ENCODE measurements around the gene DDAH2.
A peak's percentile ranks its signal among the peaks of the same experiment; 100 is the strongest.

The DDAH2 gene

DNA sequence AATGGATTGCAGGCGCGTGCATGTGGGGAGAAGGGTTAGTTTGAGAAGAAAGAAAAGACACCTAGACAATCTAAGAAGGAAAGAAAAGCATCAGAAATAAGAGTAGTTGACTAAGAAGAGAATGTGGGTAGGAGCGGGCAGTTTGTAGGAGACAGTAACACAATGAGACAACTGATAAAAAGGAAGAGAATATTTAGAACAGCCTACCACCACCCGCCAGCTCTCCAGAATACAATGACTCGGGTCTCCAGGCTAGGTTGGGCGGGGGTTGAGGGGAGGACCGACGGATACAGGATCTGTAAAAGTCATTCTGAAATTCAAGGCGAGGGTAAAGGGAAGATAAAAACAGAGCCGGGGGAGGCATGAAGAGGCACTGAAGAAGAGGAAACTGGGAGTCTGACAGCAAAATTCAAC lies 26.7 kb downstream of the DDAH2 start:
- TF ChIP-seq EGR1 (IDR thresholded peaks at IDR 0.05) (no peak), ZBTB7A (IDR thresholded peaks at IDR 0.05; ENCODE audit: low read depth) (peak; percentile 39; the same call in 1 of the 2 replicates), TAF1 (IDR thresholded peaks at IDR 0.05; ENCODE audit: low read depth) (no peak)

DNA sequence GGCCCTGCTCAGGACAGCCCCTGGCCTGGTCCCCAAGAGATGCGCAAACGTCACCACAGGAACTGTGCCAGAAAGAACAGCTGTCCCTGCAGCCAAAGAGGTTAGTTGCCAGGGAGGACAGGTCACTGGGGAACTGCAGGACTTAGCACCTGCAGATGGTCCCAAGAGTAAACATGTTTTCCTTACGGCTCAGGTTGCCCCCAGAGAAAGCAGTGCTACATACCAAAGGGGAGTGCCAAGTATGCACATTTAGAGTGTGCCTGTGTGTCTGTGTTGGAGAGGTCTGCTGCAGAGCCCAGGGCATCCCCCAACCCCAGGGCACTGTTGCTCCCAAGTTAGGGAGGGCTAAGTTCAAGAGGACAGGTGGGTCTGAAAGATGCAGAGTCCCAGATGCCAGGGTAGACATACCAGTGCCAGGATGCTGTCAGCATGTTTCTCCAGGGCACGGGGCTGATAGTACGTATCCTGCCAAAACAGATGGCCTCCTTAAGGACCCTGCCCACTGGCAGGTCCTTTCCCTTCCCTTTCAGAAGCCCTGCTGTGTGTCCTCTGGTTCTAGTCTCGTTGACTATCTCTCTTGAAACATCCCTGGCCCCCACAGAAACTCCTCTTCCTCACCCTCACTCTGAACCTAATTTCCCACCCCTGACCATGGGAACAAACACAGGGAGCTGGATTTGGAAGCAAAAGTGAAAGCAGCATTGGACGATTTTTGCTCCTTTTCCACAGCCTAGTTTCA lies 27.3 kb downstream of the DDAH2 start:
- TF ChIP-seq TEAD4 (IDR thresholded peaks at IDR 0.05) (no peak), EGR1 (IDR thresholded peaks at IDR 0.05) (no peak), TCF12 (IDR thresholded peaks at IDR 0.05; ENCODE audit: low read depth) (no peak), TAF1 (IDR thresholded peaks at IDR 0.05; ENCODE audit: low read depth) (no peak), CEBPB (IDR thresholded peaks at IDR 0.05) (no peak), ZBTB7A (IDR thresholded peaks at IDR 0.05; ENCODE audit: low read depth) (no peak; the same call in 1 of the 2 replicates), YY1 (IDR thresholded peaks at IDR 0.05; ENCODE audit: low read depth) (no peak), FOXM1 (IDR thresholded peaks at IDR 0.05; ENCODE audit: borderline replicate concordance, low read depth) (no peak)
- TF ChIP-seq, protein P1, sequence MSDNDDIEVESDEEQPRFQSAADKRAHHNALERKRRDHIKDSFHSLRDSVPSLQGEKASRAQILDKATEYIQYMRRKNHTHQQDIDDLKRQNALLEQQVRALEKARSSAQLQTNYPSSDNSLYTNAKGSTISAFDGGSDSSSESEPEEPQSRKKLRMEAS (IDR thresholded peaks at IDR 0.05): no peak
- TF ChIP-seq, protein P2, sequence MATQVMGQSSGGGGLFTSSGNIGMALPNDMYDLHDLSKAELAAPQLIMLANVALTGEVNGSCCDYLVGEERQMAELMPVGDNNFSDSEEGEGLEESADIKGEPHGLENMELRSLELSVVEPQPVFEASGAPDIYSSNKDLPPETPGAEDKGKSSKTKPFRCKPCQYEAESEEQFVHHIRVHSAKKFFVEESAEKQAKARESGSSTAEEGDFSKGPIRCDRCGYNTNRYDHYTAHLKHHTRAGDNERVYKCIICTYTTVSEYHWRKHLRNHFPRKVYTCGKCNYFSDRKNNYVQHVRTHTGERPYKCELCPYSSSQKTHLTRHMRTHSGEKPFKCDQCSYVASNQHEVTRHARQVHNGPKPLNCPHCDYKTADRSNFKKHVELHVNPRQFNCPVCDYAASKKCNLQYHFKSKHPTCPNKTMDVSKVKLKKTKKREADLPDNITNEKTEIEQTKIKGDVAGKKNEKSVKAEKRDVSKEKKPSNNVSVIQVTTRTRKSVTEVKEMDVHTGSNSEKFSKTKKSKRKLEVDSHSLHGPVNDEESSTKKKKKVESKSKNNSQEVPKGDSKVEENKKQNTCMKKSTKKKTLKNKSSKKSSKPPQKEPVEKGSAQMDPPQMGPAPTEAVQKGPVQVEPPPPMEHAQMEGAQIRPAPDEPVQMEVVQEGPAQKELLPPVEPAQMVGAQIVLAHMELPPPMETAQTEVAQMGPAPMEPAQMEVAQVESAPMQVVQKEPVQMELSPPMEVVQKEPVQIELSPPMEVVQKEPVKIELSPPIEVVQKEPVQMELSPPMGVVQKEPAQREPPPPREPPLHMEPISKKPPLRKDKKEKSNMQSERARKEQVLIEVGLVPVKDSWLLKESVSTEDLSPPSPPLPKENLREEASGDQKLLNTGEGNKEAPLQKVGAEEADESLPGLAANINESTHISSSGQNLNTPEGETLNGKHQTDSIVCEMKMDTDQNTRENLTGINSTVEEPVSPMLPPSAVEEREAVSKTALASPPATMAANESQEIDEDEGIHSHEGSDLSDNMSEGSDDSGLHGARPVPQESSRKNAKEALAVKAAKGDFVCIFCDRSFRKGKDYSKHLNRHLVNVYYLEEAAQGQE (IDR thresholded peaks at IDR 0.05; ENCODE audit: low read depth): no peak
- TF ChIP-seq, protein P3, sequence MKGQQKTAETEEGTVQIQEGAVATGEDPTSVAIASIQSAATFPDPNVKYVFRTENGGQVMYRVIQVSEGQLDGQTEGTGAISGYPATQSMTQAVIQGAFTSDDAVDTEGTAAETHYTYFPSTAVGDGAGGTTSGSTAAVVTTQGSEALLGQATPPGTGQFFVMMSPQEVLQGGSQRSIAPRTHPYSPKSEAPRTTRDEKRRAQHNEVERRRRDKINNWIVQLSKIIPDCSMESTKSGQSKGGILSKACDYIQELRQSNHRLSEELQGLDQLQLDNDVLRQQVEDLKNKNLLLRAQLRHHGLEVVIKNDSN (IDR thresholded peaks at IDR 0.05): no peak

DNA sequence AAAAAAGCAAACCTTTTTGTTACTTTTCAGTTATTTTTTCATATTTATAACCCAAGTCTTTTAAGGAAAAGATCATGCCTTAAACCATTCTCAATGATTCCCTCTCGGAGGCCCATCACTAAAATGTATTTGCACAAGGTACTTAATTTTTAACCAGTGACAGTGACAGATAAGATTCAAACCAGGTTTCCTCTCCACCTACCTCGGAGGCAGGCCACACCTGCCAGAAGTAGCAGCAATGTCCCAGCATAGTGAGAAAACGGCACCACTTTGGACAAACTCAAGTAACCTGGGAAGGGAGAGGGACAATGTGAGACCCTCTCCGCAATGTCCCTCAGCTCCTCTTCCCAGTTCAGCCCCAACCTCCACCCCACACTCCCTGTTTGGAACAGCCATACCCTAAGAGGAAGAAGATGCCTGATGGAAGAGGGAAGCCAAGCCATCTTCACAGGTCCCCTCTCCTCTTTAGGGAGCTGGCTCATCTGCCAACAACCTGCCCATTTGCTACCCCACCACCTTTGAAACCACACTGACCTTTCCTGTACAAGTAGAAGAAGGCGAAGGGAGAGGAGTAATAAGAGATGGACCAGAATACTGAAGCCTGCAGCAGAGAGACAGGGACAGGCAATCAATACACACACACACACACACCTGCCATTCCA lies 28.2 kb downstream of the DDAH2 start:
- TF ChIP-seq, protein P2 (IDR thresholded peaks at IDR 0.05; ENCODE audit: low read depth): no peak
- TF ChIP-seq RAD21 (IDR thresholded peaks at IDR 0.05; ENCODE audit: low read depth) (no peak), CREB1 (IDR thresholded peaks at IDR 0.05; ENCODE audit: low read depth) (no peak), NFIC (IDR thresholded peaks at IDR 0.05) (no peak), YY1 (IDR thresholded peaks at IDR 0.05; ENCODE audit: low read depth) (no peak), FOXM1 (IDR thresholded peaks at IDR 0.05; ENCODE audit: borderline replicate concordance, low read depth) (no peak), TAF1 (IDR thresholded peaks at IDR 0.05; ENCODE audit: low read depth) (no peak), EGR1 (IDR thresholded peaks at IDR 0.05) (no peak), CEBPB (IDR thresholded peaks at IDR 0.05) (no peak), ZBTB7A (IDR thresholded peaks at IDR 0.05; ENCODE audit: low read depth) (no peak), TEAD4 (IDR thresholded peaks at IDR 0.05) (no peak), EP300 (IDR thresholded peaks at IDR 0.05; ENCODE audit: borderline replicate concordance) (no peak), TCF12 (IDR thresholded peaks at IDR 0.05; ENCODE audit: low read depth) (no peak)
- TF ChIP-seq, protein P1 (IDR thresholded peaks at IDR 0.05): no peak
- TF ChIP-seq, protein P3 (IDR thresholded peaks at IDR 0.05): no peak

DNA sequence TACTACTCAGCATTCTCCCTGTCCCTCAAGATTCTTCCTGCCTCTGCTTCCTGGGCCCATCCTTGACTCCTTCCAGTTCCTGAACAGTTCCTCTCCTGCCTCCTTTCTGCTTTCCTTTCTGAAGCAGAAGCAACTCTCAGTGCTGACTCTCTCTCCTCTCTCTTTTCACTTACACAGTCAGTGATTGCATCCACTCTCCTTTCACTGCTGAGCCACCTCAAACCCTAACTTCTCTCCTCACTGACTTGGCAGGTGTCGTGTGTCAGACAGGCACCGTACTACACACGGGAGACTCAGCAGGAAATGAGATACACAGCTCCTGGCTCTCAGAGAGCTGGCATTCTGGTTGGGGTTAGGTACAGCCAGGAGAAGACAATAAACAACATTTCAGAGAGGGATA lies 31.5 kb downstream of the DDAH2 start:
- TF ChIP-seq TEAD4 (IDR thresholded peaks at IDR 0.05) (no peak), RAD21 (IDR thresholded peaks at IDR 0.05; ENCODE audit: low read depth) (no peak), YY1 (IDR thresholded peaks at IDR 0.05; ENCODE audit: low read depth) (no peak), TAF1 (IDR thresholded peaks at IDR 0.05; ENCODE audit: low read depth) (no peak)
- TF ChIP-seq, protein P1 (IDR thresholded peaks at IDR 0.05): no peak
- TF ChIP-seq, protein P3 (IDR thresholded peaks at IDR 0.05): no peak

DNA sequence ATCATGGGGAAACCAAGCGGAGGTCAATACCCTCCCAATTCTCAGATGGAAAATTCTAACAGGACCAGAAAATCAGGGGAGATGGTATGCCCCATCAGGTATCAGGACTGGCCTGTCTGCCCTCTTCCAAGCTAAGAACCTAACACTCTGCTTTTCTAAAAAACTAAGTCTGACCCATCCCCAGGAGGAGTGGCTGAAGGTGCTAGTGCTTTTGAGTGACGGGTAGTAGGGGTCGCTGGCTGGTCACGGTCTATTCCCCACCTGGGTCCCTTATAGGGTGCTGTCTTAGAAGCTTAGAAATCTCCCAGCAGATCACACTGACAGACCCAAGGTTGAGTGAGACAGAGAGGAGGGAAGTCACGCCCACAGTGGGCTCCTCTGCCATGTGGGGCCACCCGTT lies 35.6 kb downstream of the DDAH2 start:
- TF ChIP-seq, protein P1 (IDR thresholded peaks at IDR 0.05): no peak
- TF ChIP-seq FOXM1 (IDR thresholded peaks at IDR 0.05; ENCODE audit: borderline replicate concordance, low read depth) (no peak), ZBTB7A (IDR thresholded peaks at IDR 0.05; ENCODE audit: low read depth) (no peak), RAD21 (IDR thresholded peaks at IDR 0.05; ENCODE audit: low read depth) (no peak), CREB1 (IDR thresholded peaks at IDR 0.05; ENCODE audit: low read depth) (no peak)

Data from Ishikawa (cell line).